ENCODE measurements around the gene TMEM201. TPM values are rescaled to one million over a fixed set of nuclear protein-coding genes. Genes with fewer than 3 reads are reported as not detected.

TMEM201 gene
- total and polyA plus RNA-seq, 9 of the 15 experiments (the other 6 are each of a cell fraction or from before 2014, with no cell fraction given): 0.42 to 51.3 (median 7.4) TPM

GRCh38 chr1:9539829-9540550, 48.7 kb upstream of the TMEM201 start (continued):
- TF ChIP-seq E2F6 (IDR thresholded peaks at IDR 0.05; ENCODE audit: borderline replicate concordance in 1 of 2, extremely low read depth in 1 of 2, insufficient read depth in 1 of 2, insufficient read length in 1 of 2, low read depth in 1 of 2, low read length in 1 of 2, poor library complexity in 1 of 2, severe bottlenecking in 1 of 2) (peak in 1 of 2 experiments; percentile 1), NR2C2 (CRISPR knock-in tag; IDR thresholded peaks at IDR 0.05) (no peak), NR2C2 (tag; IDR thresholded peaks at IDR 0.05) (0 out of 2 replicates have a peak, but pooled peaks have one; percentile 49), ZNF717 (CRISPR knock-in tag; IDR thresholded peaks at IDR 0.05) (no peak), U2AF2 (optimal IDR thresholded peaks at IDR 0.05; ENCODE audit: low read depth, low read length) (no peak), ZNF408 (CRISPR knock-in tag; IDR thresholded peaks at IDR 0.05; ENCODE audit: low read depth) (no peak), SPI1 (IDR thresholded peaks at IDR 0.05; ENCODE audit: borderline replicate concordance, low read depth, low read length) (peak; percentile 64; the same call in 1 of the 2 replicates), HDGF (IDR thresholded peaks at IDR 0.05) (no peak), KDM5B (IDR thresholded peaks at IDR 0.05; ENCODE audit: insufficient replicate concordance, low read depth, low read length) (peak; percentile 27), NKRF (IDR thresholded peaks at IDR 0.05; ENCODE audit: borderline replicate concordance) (peak; percentile 59), RBM14 (IDR thresholded peaks at IDR 0.05; ENCODE audit: borderline replicate concordance, insufficient read depth, low read depth, low read length) (0 out of 2 replicates have a peak, but pooled peaks have one; percentile 54), DPF2 (IDR thresholded peaks at IDR 0.05) (peak; percentile 29; the same call in 1 of the 2 replicates), CCNT2 (IDR thresholded peaks at IDR 0.05; ENCODE audit: borderline replicate concordance, extremely low read depth, insufficient read length, low read depth, low read length) (peak; percentile 29), MAX (CRISPR knock-in tag; IDR thresholded peaks at IDR 0.05) (peak; percentile 31; the same call in 1 of the 2 replicates), MNT (conservative IDR thresholded peaks at IDR 0.05) (peak; percentile 38 to 65; a peak in 3 of 4 replicates), ZNF143 (CRISPR knock-in tag; IDR thresholded peaks at IDR 0.05) (0 out of 2 replicates have a peak, but pooled peaks have one; percentile 25), ZNF444 (CRISPR knock-in tag; IDR thresholded peaks at IDR 0.05) (peak; percentile 85)

Measured in K562 (cell line).